GM23338 (cell line): ENCODE data around the gene HTR3B. TPM values are rescaled to one million over a fixed set of nuclear protein-coding genes. Genes with fewer than 3 reads are reported as not detected.

Experiments
- ATAC-seq: fragments of 200-7000 bp; cut with Tn5 transposase; 3 replicates; pipeline ENCODE4 v1.9.1; 2020
- DNase-seq: peaks from one replicate; pipeline ENCODE4 v3.0.0-alpha.2; 2015; ENCODE audit warnings: low spot score
- H2AFZ ChIP-seq: fragments of 200-600 bp; sonication (generic); 2 replicates; pipeline ENCODE4 v1.8.0; 2016; ENCODE audit warnings: antibody characterized with exemption, mild to moderate bottlenecking, moderate library complexity
- H3F3A ChIP-seq: fragments of 200-600 bp; sonication (generic); replicated peaks from 2 replicates; pipeline ENCODE4 v1.8.0; 2017; ENCODE audit warnings: antibody characterized with exemption, mixed run types, low read depth
- H3K27ac ChIP-seq: fragments of 200-600 bp; sonication (generic); 2 replicates; pipeline ENCODE4 v1.6.1; 2016; ENCODE audit warnings: low read depth
- H3K27me3 ChIP-seq: fragments of 200-600 bp; sonication (generic); 2 replicates; pipeline ENCODE4 v1.8.0; 2016; ENCODE audit warnings: mild to moderate bottlenecking, mixed run types, moderate library complexity; ENCODE audit not compliant: insufficient read depth
- H3K36me3 ChIP-seq: fragments of 200-600 bp; sonication (generic); 2 replicates; pipeline ENCODE4 v1.8.0; 2016; ENCODE audit warnings: mild to moderate bottlenecking; ENCODE audit not compliant: insufficient read depth
- H3K4me1 ChIP-seq: fragments of 200-600 bp; sonication (generic); 2 replicates; pipeline ENCODE4 v1.8.0; 2016; ENCODE audit warnings: mild to moderate bottlenecking, moderate library complexity; ENCODE audit not compliant: insufficient read depth
- H3K4me2 ChIP-seq: fragments of 200-600 bp; sonication (generic); 2 replicates; pipeline ENCODE4 v1.7.1; 2017; ENCODE audit warnings: mixed run types
- H3K4me3 ChIP-seq: fragments of 200-600 bp; sonication (generic); 2 replicates; pipeline ENCODE4 v1.6.1; 2016; ENCODE audit warnings: mixed run types
- H3K79me2 ChIP-seq: fragments of 200-600 bp; sonication (generic); replicated peaks from 2 replicates; pipeline ENCODE4 v1.8.0; 2017; ENCODE audit warnings: mild to moderate bottlenecking; ENCODE audit not compliant: insufficient read depth
- H3K9me2 ChIP-seq: fragments of 200-600 bp; sonication (generic); 2 replicates; pipeline ENCODE4 v1.8.0; 2017; ENCODE audit not compliant: insufficient read depth
- H4K20me1 ChIP-seq: fragments of 200-600 bp; sonication (generic); replicated peaks from 2 replicates; pipeline ENCODE4 v1.8.0; 2017; ENCODE audit warnings: mild to moderate bottlenecking; ENCODE audit not compliant: insufficient read depth
- H3K27ac Mint-ChIP-seq: 2 replicates; pipeline ENCODE4 v1.8.0; 2020; ENCODE audit warnings: inconsistent platforms, mild to moderate bottlenecking, moderate library complexity, mixed read lengths
- H3K27me3 Mint-ChIP-seq: 3 replicates; pipeline ENCODE4 v1.8.0; 2022; ENCODE audit warnings: low read depth, mild to moderate bottlenecking, moderate library complexity, mixed read lengths, inconsistent platforms; ENCODE audit not compliant: insufficient read depth, poor library complexity
- H3K36me3 Mint-ChIP-seq: 3 replicates; pipeline ENCODE4 v1.8.0; 2021; ENCODE audit warnings: low read depth, mild to moderate bottlenecking, inconsistent platforms, moderate library complexity, mixed read lengths
- H3K4me1 Mint-ChIP-seq: 3 replicates; pipeline ENCODE4 v1.8.0; 2020; ENCODE audit warnings: mild to moderate bottlenecking, inconsistent platforms, mixed read lengths
- H3K4me3 Mint-ChIP-seq: 3 replicates; pipeline ENCODE4 v1.8.0; 2021; ENCODE audit warnings: moderate library complexity, mild to moderate bottlenecking, inconsistent platforms, mixed read lengths
- H3K9me3 Mint-ChIP-seq: 3 replicates; pipeline ENCODE4 v1.8.0; 2020; ENCODE audit warnings: moderate library complexity, mild to moderate bottlenecking, inconsistent platforms, mixed read lengths
- CREB1 ChIP-seq: fragments of 250-450 bp; sonication (Bioruptor Pico); IDR thresholded peaks from 2 replicates; pipeline ENCODE4 v1.5.0; 2020; ENCODE audit warnings: low read depth, mild to moderate bottlenecking, moderate library complexity
- CTCF ChIP-seq, 2 experiments: fragments of 200-600 bp in 1 of 2; sonication (generic) in 1 of 2; conservative IDR thresholded peaks; 2 replicates each; pipeline versions ENCODE4 v1.5.1 to v1.6.1; 2016 to 2017; ENCODE audit warnings: antibody characterized with exemption in 2 of 2, low read depth in 2 of 2, mild to moderate bottlenecking in 2 of 2, moderate library complexity in 1 of 2
- EZH2phosphoT487 ChIP-seq: fragments of 200-600 bp; sonication (generic); IDR thresholded peaks from one replicate; pipeline ENCODE4 v1.8.1; 2018; ENCODE audit warnings: antibody characterized with exemption; ENCODE audit not compliant: unreplicated experiment
- JUNB ChIP-seq: IDR thresholded peaks from one replicate; pipeline ENCODE4 v1.6.1; 2016; ENCODE audit warnings: antibody characterized with exemption; ENCODE audit not compliant: unreplicated experiment
- NANOG ChIP-seq: IDR thresholded peaks from 2 replicates; pipeline ENCODE4 v1.6.1; 2016; ENCODE audit warnings: antibody characterized with exemption, borderline replicate concordance
- REST ChIP-seq: IDR thresholded peaks from one replicate; pipeline ENCODE4 v1.6.1; 2018; ENCODE audit warnings: antibody characterized with exemption; ENCODE audit not compliant: unreplicated experiment
- STAT1 ChIP-seq: IDR thresholded peaks from one replicate; pipeline ENCODE4 v1.6.1; 2016; ENCODE audit warnings: antibody characterized with exemption; ENCODE audit not compliant: unreplicated experiment
- ZNF331 ChIP-seq: fragments of 250-450 bp; sonication (Bioruptor Pico); IDR thresholded peaks from 2 replicates; pipeline ENCODE4 v1.5.0; 2020; ENCODE audit warnings: low read depth, mild to moderate bottlenecking, moderate library complexity
- polyA plus RNA-seq: library from polyadenylated mRNA; unstranded; fragments of >200 nt; fragmentation: Nextera tagmentation; extraction: Ambion mirVana; gene quantifications from 2 replicates; pipeline ENCODE4 v1.2.1, GENCODE V29; 2016
- total RNA-seq: library from RNA; depleted of rRNA; stranded (reverse); fragments of >200 nt; shearing (Covaris generic); gene quantifications from 2 replicates; pipeline ENCODE4 v1.2.3, GENCODE V29; 2014

HTR3B gene
- total and polyA plus RNA-seq, 2 experiments from 2014 or later = not detected

GRCh38 chr11:113967361-113967760 lies 62.8 kb downstream of the HTR3B start (continued):
- TF ChIP-seq CTCF (conservative IDR thresholded peaks at IDR 0.05; ENCODE audit: low read depth in 2 of 2) = no peak
- TF ChIP-seq ZNF331 (CRISPR knock-in tag) = no peak
- TF ChIP-seq CREB1 = no peak
- no peak for TF ChIP-seq EZH2phosphoT487

- Histone ChIP-seq H3K27ac (no peak overlapping the region), H3K9me2 (0 out of 2 replicates have a peak, but pooled peaks cover 3% of the 10 kb centered on the region), H2AFZ (peak overlapping the region; percentile 69; the same call in 1 of the 2 replicates), H3F3A (no peaks in the 10 kb centered on the region), H4K20me1 (no peaks in the 10 kb centered on the region), H3K36me3 (no peaks in the 10 kb centered on the region), H3K4me2 (no peak overlapping the region), H3K4me1 (peaks cover 13% of the 10 kb centered on the region), H3K79me2 (no peaks in the 10 kb centered on the region), H3K4me3 (no peak overlapping the region), H3K27me3 (no peaks in the 10 kb centered on the region)
- H3K4me1 Mint-ChIP-seq = peaks cover 20% of the 10 kb centered on the region
- no peak for TF ChIP-seq NANOG
- TF ChIP-seq REST = no peak
- TF ChIP-seq STAT1 = no peak
- TF ChIP-seq ZNF331 (CRISPR knock-in tag) = no peak
- no peak for TF ChIP-seq JUNB
- DNase-seq (no peak), ATAC-seq (no peak)
- H3K27ac Mint-ChIP-seq = no peak overlapping the region
- no peaks in the 10 kb centered on the region for H3K36me3 Mint-ChIP-seq
- peaks cover 9% of the 10 kb centered on the region for H3K27me3 Mint-ChIP-seq
- H3K4me3 Mint-ChIP-seq = no peak overlapping the region
- H3K9me3 Mint-ChIP-seq = no peaks in the 10 kb centered on the region
These were observed 67.1 kb downstream of the HTR3B start for GRCh38 chr11:113971506-113972195.
